Natural killer cell (primary cell): Measurements from ENCODE around the gene PFDN4. TPM values are rescaled to one million over a fixed set of nuclear protein-coding genes. Genes with fewer than 3 reads are reported as not detected.

ENCODE experiments used
- ATAC-seq, 3 donors: fragments of 150-1000 bp in 2 of 3; fragments of 200-7000 bp in 1 of 3; cut with Tn5 transposase; 1 replicate in 1 of 3; 2 replicates in 2 of 3; pipeline ENCODE4 v1.10.0; 2021; ENCODE audit warnings: mild to moderate bottlenecking in 2 of 3, moderate library complexity in 2 of 3
- DNase-seq, 2 donors: peaks; one replicate each; pipeline versions ENCODE4 v3.0.0 to v3.0.0-alpha.2; 2013 to 2021; ENCODE audit warnings: mixed read lengths in 1 of 2
- H3K27ac ChIP-seq: one replicate; pipeline ENCODE4 v1.5.1; 2013; ENCODE audit warnings: mild to moderate bottlenecking, low read length
- H3K27me3 ChIP-seq: one replicate; pipeline ENCODE4 v1.6.1; 2013; ENCODE audit warnings: low read length; ENCODE audit not compliant: control insufficient read depth, insufficient read depth
- H3K36me3 ChIP-seq: one replicate; pipeline ENCODE4 v1.6.1; 2013; ENCODE audit warnings: low read length; ENCODE audit not compliant: control insufficient read depth, insufficient read depth
- H3K4me1 ChIP-seq: one replicate; pipeline ENCODE4 v1.6.1; 2013; ENCODE audit warnings: low read length; ENCODE audit not compliant: control insufficient read depth, insufficient read depth
- H3K4me3 ChIP-seq: one replicate; pipeline ENCODE4 v1.5.1; 2013; ENCODE audit warnings: low read length
- H3K9me3 ChIP-seq: one replicate; pipeline ENCODE4 v1.6.1; 2013; ENCODE audit warnings: low read length; ENCODE audit not compliant: control insufficient read depth, insufficient read depth
- H3K27ac Mint-ChIP-seq, 2 donors: one replicate each; pipeline ENCODE4 v1.8.0; 2022; ENCODE audit warnings: mild to moderate bottlenecking in 2 of 2, mixed read lengths in 2 of 2, moderate library complexity in 1 of 2
- H3K27me3 Mint-ChIP-seq, 2 donors: one replicate each; pipeline ENCODE4 v1.8.0; 2022; ENCODE audit warnings: low read depth in 2 of 2, mixed read lengths in 2 of 2
- H3K36me3 Mint-ChIP-seq: one replicate; pipeline ENCODE4 v1.8.0; 2022; ENCODE audit warnings: mixed read lengths
- H3K4me1 Mint-ChIP-seq, 2 donors: one replicate each; pipeline ENCODE4 v1.8.0; 2022; ENCODE audit warnings: mixed read lengths in 2 of 2
- H3K4me3 Mint-ChIP-seq: one replicate; pipeline ENCODE4 v1.8.0; 2022; ENCODE audit warnings: mild to moderate bottlenecking, moderate library complexity, mixed read lengths
- H3K9me3 Mint-ChIP-seq, 2 donors: one replicate each; pipeline ENCODE4 v1.8.0; 2022; ENCODE audit warnings: mixed read lengths in 2 of 2
- WGBS: methylation state at CpG from one replicate; pipeline ENCODE4 v1.1.7; 2013; ENCODE audit warnings: missing lambda C conversion rate; ENCODE audit not compliant: insufficient coverage; 5-methylcytosine and 5-hydroxymethylcytosine counted together
- intact Hi-C: fragments of 100-400 bp; cut with micrococcal nuclease; formaldehyde crosslinking; loops from one replicate; pipeline ENCODE4 v1.14.2; 2022
- total RNA-seq, 4 donors: library from RNA; stranded (reverse); fragments of 120-200 nt in 1 of 4; gene quantifications; one replicate each; pipeline versions ENCODE4 v1.2.3 to v1.2.4, GENCODE V29; 2013 to 2022
- TF ChIP-seq, protein P1 (sequence below): fragments of 200-600 bp; IDR thresholded peaks from one replicate; pipeline ENCODE4 v1.8.0; 2022; ENCODE audit warnings: antibody characterized with exemption

Gene PFDN4
- total RNA-seq, 3 donors from 2014 or later (not counting 1 experiment from before 2014, with no cell fraction given), result 16.5 to 22.2 (median 17.1) TPM

DNA sequence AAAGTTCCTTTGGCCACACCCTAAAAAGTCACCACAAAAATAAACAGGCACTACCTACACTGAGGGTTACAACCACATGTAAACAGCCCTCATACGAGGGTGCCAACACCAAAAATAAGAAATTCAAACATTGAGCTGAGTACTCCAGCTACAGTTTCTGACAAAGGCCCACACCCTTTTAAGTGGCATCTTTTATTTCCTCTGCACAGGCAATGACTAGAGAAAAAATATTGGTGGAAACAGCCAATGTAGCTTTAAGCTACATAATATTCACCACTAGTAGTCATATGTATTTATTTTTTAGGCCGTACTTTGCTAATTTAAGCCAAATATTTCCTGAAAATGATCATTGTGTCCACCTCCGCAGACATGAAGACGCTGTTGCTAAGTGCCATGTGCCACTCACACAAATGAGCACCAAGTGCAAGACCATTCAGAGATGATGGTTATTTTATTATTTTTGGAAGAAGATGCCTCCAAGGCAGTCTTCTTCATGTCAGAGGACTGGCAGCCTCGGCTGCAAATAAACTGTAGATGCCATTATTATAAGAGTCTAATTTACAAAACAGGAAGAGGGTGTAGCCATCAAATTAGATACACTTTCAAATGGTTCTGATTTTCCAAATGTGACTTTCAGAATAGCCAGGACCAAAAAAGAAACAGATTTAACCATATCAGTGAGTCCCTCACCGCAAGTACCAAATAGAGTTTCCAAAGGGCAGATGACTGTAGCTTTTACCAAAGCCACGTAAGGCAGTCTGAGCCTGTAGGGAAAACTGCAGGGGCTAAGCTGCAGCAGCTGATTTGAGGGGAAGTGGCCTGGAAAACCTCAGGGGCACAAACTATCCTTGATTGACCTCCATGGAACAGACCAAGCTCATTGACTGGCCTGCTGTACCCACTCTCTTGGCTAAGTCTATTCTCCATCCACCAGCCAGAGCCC, 47.6 kb upstream of the PFDN4 start:
- no peaks in the 10 kb centered on the region for H3K36me3 Mint-ChIP-seq
- H3K27me3 ChIP-seq, result no peaks in the 10 kb centered on the region
- no peak overlapping the region for H3K4me3 ChIP-seq
- no peak overlapping the region for H3K27ac Mint-ChIP-seq
- H3K4me1 ChIP-seq, result no peaks in the 10 kb centered on the region
- DNase-seq, result no peak
- no peaks in the 10 kb centered on the region for H3K36me3 ChIP-seq
- no peak overlapping the region for H3K27ac ChIP-seq
- H3K4me3 Mint-ChIP-seq, result no peak overlapping the region
- H3K27me3 Mint-ChIP-seq, result peaks cover 17 to 42% of the 10 kb centered on the region in 2 donors
- TF ChIP-seq, protein P1, sequence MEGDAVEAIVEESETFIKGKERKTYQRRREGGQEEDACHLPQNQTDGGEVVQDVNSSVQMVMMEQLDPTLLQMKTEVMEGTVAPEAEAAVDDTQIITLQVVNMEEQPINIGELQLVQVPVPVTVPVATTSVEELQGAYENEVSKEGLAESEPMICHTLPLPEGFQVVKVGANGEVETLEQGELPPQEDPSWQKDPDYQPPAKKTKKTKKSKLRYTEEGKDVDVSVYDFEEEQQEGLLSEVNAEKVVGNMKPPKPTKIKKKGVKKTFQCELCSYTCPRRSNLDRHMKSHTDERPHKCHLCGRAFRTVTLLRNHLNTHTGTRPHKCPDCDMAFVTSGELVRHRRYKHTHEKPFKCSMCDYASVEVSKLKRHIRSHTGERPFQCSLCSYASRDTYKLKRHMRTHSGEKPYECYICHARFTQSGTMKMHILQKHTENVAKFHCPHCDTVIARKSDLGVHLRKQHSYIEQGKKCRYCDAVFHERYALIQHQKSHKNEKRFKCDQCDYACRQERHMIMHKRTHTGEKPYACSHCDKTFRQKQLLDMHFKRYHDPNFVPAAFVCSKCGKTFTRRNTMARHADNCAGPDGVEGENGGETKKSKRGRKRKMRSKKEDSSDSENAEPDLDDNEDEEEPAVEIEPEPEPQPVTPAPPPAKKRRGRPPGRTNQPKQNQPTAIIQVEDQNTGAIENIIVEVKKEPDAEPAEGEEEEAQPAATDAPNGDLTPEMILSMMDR, result no peak
- no peaks in the 10 kb centered on the region for H3K4me1 Mint-ChIP-seq
- no peaks in the 10 kb centered on the region for H3K9me3 ChIP-seq
- no peaks in the 10 kb centered on the region for H3K9me3 Mint-ChIP-seq
- ATAC-seq, result no peak
- intact Hi-C loops, result no loop called here
- 79% methylated on average over 6 of the region's 7 CpGs for WGBS

DNA sequence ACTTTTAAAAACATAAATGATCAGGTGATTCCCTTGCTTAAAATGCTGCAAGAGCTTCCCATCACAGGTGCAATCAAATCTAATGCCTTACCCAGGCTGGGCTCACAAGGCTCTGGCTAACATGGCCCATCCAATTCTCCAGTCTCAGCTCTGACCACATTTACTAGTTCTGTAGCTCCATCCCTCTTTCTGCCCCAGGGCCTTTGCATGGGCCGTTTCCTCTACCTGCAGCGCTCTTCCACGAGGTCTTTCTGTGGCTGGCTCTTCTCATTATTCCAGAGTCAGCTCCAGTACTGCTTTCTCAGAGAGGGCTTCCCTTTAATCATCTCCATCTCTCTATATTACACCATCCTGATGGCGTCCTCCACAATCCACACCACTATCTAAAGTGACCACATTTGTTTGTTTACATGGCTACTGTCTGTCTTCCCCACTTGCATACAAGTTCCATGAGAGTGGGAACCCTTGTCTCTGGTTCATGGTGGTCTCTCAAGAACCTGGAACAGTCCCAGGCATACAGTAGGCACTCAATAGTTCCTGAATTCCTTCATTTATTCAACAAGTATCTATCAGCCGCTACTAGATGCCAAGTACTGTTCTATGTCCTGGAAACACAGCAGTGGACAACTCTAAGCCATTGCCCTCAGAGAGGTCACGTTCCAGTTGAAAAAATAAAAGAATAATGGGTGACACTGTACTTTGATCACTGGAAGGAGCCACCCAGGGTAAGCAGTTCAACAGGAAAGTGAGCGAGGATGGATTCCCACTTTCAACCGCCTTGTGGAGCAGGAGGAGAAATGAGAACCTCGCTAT, 46.7 kb upstream of the PFDN4 start:
- Mint-ChIP-seq H3K4me3 (no peak overlapping the region), H3K36me3 (no peaks in the 10 kb centered on the region), H3K27ac (no peak overlapping the region), H3K9me3 (no peaks in the 10 kb centered on the region), H3K27me3 (peaks cover 15 to 44% of the 10 kb centered on the region in 2 donors), H3K4me1 (no peaks in the 10 kb centered on the region)
- Histone ChIP-seq H3K9me3 (no peaks in the 10 kb centered on the region), H3K4me3 (no peak overlapping the region), H3K4me1 (no peaks in the 10 kb centered on the region), H3K36me3 (no peaks in the 10 kb centered on the region), H3K27me3 (no peaks in the 10 kb centered on the region), H3K27ac (no peak overlapping the region)
- ATAC-seq, result no peak
- TF ChIP-seq, protein P1, result no peak
- 82% methylated on average over 8 of the region's 9 CpGs for WGBS
- intact Hi-C loops, result no loop called here
- DNase-seq, result no peak

DNA sequence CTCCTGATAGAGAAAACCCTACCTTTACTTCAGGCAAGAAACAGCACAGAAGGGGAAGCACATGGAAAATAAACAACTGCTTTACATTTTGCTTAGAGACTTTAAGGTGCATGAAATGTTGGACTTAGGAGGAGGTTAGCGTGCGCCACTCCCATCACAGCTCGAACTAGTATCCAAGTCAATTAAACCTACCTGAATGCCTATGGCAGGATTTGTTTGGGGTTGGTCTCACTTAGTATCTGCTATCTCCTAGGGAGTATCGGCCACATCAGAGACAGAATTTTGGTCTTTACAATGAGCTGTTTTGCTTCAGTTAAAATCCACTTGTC, 46.1 kb upstream of the PFDN4 start:
- Histone ChIP-seq H3K27ac (no peak overlapping the region), H3K9me3 (no peaks in the 10 kb centered on the region), H3K4me1 (no peaks in the 10 kb centered on the region), H3K36me3 (no peaks in the 10 kb centered on the region), H3K27me3 (no peaks in the 10 kb centered on the region), H3K4me3 (no peak overlapping the region)
- no peak overlapping the region for H3K4me3 Mint-ChIP-seq
- DNase-seq, result no peak
- WGBS, result 100% methylated on average over 3 of the region's 4 CpGs
- no peak for ATAC-seq
- H3K36me3 Mint-ChIP-seq, result no peaks in the 10 kb centered on the region
- H3K4me1 Mint-ChIP-seq, result no peaks in the 10 kb centered on the region
- intact Hi-C loops, result no loop called here
- peaks cover 12 to 42% of the 10 kb centered on the region in 2 donors for H3K27me3 Mint-ChIP-seq
- TF ChIP-seq, protein P1, result no peak
- no peak overlapping the region for H3K27ac Mint-ChIP-seq
- no peaks in the 10 kb centered on the region for H3K9me3 Mint-ChIP-seq
